ENCODE measurements around the gene SYNE2. TPM values are rescaled to one million over a fixed set of nuclear protein-coding genes. Genes with fewer than 3 reads are reported as not detected.

The SYNE2 gene
- total RNA-seq, 1 donor from 2014 or later = 28.4 TPM

- Mint-ChIP-seq H3K36me3 (ENCODE audit: unreplicated experiment) (no peaks in the 10 kb centered on the region), H3K27ac (ENCODE audit: unreplicated experiment) (no peak overlapping the region), H3K4me1 (ENCODE audit: unreplicated experiment) (no peaks in the 10 kb centered on the region), H3K4me3 (ENCODE audit: unreplicated experiment) (no peak overlapping the region), H3K9me3 (ENCODE audit: unreplicated experiment) (no peaks in the 10 kb centered on the region), H3K27me3 (ENCODE audit: unreplicated experiment) (no peaks in the 10 kb centered on the region)
- TF ChIP-seq, protein P1, sequence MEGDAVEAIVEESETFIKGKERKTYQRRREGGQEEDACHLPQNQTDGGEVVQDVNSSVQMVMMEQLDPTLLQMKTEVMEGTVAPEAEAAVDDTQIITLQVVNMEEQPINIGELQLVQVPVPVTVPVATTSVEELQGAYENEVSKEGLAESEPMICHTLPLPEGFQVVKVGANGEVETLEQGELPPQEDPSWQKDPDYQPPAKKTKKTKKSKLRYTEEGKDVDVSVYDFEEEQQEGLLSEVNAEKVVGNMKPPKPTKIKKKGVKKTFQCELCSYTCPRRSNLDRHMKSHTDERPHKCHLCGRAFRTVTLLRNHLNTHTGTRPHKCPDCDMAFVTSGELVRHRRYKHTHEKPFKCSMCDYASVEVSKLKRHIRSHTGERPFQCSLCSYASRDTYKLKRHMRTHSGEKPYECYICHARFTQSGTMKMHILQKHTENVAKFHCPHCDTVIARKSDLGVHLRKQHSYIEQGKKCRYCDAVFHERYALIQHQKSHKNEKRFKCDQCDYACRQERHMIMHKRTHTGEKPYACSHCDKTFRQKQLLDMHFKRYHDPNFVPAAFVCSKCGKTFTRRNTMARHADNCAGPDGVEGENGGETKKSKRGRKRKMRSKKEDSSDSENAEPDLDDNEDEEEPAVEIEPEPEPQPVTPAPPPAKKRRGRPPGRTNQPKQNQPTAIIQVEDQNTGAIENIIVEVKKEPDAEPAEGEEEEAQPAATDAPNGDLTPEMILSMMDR (IDR thresholded peaks at IDR 0.05) = no peak
- DNase-seq (ENCODE audit: extremely low spot score, unreplicated experiment) = no peak
Observed at GRCh38 chr14:63939006-63939270, 86.1 kb downstream of the SYNE2 start.

DNA sequence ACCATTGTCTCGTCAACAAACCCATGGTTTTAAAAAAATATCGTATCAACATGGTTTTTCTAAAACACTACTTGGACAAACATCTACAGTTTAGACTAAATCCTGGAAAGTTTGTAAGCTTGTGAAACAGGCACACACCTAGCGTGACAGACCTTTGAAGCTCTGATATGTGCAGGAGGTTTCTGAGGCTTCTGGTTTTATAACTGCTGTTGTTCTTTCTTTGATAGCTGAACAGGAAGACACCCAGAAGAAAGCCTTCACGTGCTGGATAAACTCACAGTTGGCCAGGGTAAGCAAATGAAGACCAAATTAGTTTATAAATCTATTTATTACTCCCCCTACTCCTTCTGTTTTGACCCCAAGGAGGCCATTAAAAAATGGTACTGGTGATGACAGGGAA, 87.6 kb downstream of the SYNE2 start:
- Mint-ChIP-seq H3K36me3 (ENCODE audit: unreplicated experiment) (no peaks in the 10 kb centered on the region), H3K4me1 (ENCODE audit: unreplicated experiment) (no peaks in the 10 kb centered on the region), H3K4me3 (ENCODE audit: unreplicated experiment) (no peak overlapping the region), H3K9me3 (ENCODE audit: unreplicated experiment) (no peaks in the 10 kb centered on the region), H3K27me3 (ENCODE audit: unreplicated experiment) (no peaks in the 10 kb centered on the region), H3K27ac (ENCODE audit: unreplicated experiment) (no peak overlapping the region)
- TF ChIP-seq, protein P1 (IDR thresholded peaks at IDR 0.05) = no peak
- no peak for DNase-seq (ENCODE audit: extremely low spot score, unreplicated experiment)

DNA sequence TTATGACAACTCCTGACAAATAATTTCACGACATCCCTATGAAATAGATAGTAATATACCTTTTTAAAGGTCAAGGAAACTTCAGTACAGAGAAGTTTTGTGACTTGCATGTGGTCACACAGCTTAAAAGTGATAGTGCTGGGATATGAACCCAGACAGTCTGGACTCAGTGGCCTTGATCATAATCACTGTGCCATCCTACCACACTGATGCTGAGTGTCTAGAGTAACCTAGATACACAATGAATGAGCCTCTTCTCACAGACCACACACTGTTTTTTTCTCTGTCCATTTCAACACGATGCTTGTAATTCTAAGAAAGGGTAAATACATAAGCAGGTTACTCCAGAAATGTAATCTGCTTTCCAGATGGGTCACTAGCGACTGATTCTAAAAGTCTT, 88.2 kb downstream of the SYNE2 start:
- Mint-ChIP-seq H3K27me3 (ENCODE audit: unreplicated experiment) (no peaks in the 10 kb centered on the region), H3K4me1 (ENCODE audit: unreplicated experiment) (no peaks in the 10 kb centered on the region), H3K27ac (ENCODE audit: unreplicated experiment) (no peak overlapping the region), H3K36me3 (ENCODE audit: unreplicated experiment) (no peaks in the 10 kb centered on the region), H3K9me3 (ENCODE audit: unreplicated experiment) (no peaks in the 10 kb centered on the region), H3K4me3 (ENCODE audit: unreplicated experiment) (no peak overlapping the region)
- TF ChIP-seq, protein P1 (IDR thresholded peaks at IDR 0.05) = no peak
- no peak for DNase-seq (ENCODE audit: extremely low spot score, unreplicated experiment)

DNA sequence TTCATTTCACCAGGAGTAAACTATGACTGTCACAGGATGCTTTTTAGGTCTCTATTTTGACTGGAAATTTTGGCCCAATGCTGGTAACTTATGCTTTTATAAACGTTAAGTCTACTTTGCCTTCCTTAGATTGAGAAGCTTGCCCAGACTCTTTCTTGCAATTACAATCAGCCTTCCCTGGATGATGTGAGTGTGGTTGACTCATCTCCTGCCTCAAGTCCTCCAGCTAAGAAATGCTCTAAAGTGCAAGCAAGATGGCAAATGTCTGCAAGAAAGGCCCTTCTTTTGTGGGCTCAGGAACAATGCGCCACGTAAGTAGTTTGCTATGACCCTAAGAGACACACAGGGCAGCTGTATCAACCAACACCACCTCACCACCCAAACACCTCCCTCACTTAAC, 96.9 kb downstream of the SYNE2 start:
- Mint-ChIP-seq H3K36me3 (ENCODE audit: unreplicated experiment) (peaks cover 9% of the 10 kb centered on the region), H3K4me1 (ENCODE audit: unreplicated experiment) (no peaks in the 10 kb centered on the region), H3K27me3 (ENCODE audit: unreplicated experiment) (no peaks in the 10 kb centered on the region), H3K27ac (ENCODE audit: unreplicated experiment) (no peak overlapping the region), H3K4me3 (ENCODE audit: unreplicated experiment) (no peak overlapping the region), H3K9me3 (ENCODE audit: unreplicated experiment) (no peaks in the 10 kb centered on the region)
- TF ChIP-seq, protein P1 (IDR thresholded peaks at IDR 0.05) = no peak
- DNase-seq (ENCODE audit: extremely low spot score, unreplicated experiment) = no peak

- no peak overlapping the region for H3K4me3 Mint-ChIP-seq (ENCODE audit: unreplicated experiment)
- no peak overlapping the region for H3K27ac Mint-ChIP-seq (ENCODE audit: unreplicated experiment)
- TF ChIP-seq, protein P1 (IDR thresholded peaks at IDR 0.05) = no peak
- no peaks in the 10 kb centered on the region for H3K4me1 Mint-ChIP-seq (ENCODE audit: unreplicated experiment)
- no peaks in the 10 kb centered on the region for H3K9me3 Mint-ChIP-seq (ENCODE audit: unreplicated experiment)
- peaks cover 9% of the 10 kb centered on the region for H3K36me3 Mint-ChIP-seq (ENCODE audit: unreplicated experiment)
- DNase-seq (ENCODE audit: extremely low spot score, unreplicated experiment) = no peak
- no peaks in the 10 kb centered on the region for H3K27me3 Mint-ChIP-seq (ENCODE audit: unreplicated experiment)
Observed at GRCh38 chr14:63951021-63951420, 98.2 kb downstream of the SYNE2 start.

Measured in osteocyte (in vitro differentiated cells).